GM23248 (cell line): ENCODE measurements around the gene UIMC1.

ENCODE experiments used
- EZH2 ChIP-seq: fragments of 200-600 bp; sonication (generic); IDR thresholded peaks from 2 replicates; pipeline ENCODE4 v1.6.1; 2018; ENCODE audit warnings: antibody characterized with exemption, mild to moderate bottlenecking; ENCODE audit not compliant: insufficient read depth, poor library complexity, severe bottlenecking
- EZH2phosphoT487 ChIP-seq: fragments of 200-600 bp; sonication (generic); IDR thresholded peaks from 2 replicates; pipeline ENCODE4 v1.6.1; 2018; ENCODE audit warnings: antibody characterized with exemption, moderate library complexity, mild to moderate bottlenecking, low read depth; ENCODE audit not compliant: insufficient read depth

GRCh38 chr5:176860381-176860780 is 146.2 kb downstream of the UIMC1 start:
- TF ChIP-seq EZH2 = no peak
- TF ChIP-seq EZH2phosphoT487 = no peak
